Glomerular visceral epithelial cell (primary cell): ENCODE data around the gene GCC2.
"Not testable (repeated sequence)": the region's sequence is repeated elsewhere in the genome, so short reads cannot be mapped to it uniquely, and the experiment has no call there.

Source experiments
- DNase-seq: peaks from one replicate; pipeline ENCODE4 v3.0.0-alpha.2; 2016; ENCODE audit errors: extremely low spot score

Gene GCC2, protein sequence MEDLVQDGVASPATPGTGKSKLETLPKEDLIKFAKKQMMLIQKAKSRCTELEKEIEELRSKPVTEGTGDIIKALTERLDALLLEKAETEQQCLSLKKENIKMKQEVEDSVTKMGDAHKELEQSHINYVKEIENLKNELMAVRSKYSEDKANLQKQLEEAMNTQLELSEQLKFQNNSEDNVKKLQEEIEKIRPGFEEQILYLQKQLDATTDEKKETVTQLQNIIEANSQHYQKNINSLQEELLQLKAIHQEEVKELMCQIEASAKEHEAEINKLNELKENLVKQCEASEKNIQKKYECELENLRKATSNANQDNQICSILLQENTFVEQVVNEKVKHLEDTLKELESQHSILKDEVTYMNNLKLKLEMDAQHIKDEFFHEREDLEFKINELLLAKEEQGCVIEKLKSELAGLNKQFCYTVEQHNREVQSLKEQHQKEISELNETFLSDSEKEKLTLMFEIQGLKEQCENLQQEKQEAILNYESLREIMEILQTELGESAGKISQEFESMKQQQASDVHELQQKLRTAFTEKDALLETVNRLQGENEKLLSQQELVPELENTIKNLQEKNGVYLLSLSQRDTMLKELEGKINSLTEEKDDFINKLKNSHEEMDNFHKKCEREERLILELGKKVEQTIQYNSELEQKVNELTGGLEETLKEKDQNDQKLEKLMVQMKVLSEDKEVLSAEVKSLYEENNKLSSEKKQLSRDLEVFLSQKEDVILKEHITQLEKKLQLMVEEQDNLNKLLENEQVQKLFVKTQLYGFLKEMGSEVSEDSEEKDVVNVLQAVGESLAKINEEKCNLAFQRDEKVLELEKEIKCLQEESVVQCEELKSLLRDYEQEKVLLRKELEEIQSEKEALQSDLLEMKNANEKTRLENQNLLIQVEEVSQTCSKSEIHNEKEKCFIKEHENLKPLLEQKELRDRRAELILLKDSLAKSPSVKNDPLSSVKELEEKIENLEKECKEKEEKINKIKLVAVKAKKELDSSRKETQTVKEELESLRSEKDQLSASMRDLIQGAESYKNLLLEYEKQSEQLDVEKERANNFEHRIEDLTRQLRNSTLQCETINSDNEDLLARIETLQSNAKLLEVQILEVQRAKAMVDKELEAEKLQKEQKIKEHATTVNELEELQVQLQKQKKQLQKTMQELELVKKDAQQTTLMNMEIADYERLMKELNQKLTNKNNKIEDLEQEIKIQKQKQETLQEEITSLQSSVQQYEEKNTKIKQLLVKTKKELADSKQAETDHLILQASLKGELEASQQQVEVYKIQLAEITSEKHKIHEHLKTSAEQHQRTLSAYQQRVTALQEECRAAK (N-terminal part only)

DNA sequence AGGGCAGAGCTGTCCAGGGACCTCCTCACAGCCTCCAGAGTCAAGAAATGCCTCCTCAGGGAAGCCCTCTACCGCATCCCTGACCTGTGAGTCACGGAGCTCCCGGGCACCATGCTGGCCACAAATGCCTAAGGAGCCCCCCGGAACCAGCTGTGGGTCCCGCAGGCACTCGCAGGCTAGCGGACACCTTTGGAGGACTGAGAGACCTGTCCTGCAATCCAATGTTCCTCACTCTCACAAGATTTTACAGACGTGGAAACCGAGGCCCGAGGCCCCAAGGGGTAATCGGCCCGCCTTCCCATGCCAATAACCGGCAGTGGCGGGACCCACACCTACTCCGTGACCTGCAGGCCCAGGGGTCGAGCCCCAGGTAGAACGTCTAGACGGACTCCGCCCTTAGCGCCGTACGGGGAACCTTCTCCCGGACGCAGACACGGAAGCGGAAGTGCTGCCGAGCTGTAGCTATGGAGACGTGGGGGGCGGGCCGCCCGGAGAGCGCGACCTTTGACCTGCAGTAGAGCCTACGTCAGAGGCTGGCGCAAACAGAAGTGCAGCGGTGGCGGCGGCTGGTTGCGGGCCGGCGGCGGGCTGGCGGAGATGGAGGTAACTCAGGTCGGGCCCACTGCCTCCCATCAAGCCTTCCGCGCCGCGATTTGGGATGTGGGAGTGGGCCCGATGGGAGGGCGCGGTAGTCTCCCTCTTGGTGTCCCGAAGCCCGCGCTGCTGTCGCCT is at the start of gene GCC2:
GCC2 (plus strand) TSS at position 529 of the 732 bp plus-strand sequence; CDS start at position 598, 69 bp downstream.
- DNase-seq, result peak; percentile 94

DNA sequence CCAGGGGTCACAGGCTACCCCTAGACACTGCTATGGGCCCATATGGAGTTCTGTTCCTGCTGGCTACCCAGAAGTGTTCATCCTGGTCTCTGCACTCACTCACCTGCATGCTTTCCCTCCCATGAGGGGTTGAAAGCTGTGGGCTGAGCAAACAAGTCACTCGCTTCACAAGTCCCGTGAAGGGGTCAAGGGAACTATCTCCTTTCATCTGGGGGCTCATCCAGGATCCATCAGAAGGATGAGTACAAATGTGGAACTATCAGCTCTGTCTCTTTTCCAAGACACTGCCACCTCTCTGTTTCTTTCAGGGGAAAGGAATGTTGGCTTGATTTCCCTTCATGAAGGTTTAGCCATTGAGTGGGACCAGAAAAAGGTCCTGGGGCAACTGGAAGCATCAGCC is 49.5 kb upstream of the GCC2 start:
- DNase-seq, result no peak

DNA sequence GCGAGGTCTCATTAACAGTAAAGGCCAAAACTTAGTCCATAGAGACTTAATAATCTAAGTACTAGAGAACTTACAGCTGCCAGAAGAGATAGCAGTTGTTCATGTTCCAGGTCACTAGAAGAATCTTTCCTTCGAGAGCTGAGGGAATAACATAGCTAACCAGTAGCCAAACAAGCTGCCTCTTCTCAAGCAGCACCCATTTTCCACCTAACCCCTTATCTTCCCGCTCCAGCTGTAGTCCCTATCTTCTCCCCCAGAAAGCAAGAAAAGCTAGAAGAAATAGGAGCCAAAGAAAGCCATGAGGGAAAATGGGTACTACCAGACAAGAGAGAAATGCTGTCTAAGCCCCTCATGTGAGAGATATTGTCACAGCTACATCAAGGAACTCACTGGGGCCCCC is 47.2 kb upstream of the GCC2 start:
- no peak for DNase-seq

DNA sequence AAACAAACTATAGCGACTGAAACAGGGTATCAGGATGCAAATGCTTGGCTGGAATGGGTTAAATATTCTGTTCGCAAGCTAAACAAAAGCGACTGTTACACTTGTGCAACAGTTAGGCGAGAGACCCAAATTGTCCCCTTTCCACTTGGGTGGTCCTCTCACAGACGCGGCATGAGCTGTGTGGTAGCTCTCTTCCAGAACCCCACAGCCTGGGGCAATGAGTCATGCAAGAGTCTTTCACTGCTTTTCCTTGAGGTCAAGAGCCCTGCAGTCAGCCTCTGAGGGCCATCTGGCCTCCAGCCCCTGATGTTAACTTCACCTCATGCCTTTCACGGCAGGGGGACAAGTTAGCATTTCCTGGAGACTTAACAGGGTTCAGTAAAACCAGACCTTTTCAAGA is 45.5 kb upstream of the GCC2 start:
- peak; percentile 85 for DNase-seq

DNA sequence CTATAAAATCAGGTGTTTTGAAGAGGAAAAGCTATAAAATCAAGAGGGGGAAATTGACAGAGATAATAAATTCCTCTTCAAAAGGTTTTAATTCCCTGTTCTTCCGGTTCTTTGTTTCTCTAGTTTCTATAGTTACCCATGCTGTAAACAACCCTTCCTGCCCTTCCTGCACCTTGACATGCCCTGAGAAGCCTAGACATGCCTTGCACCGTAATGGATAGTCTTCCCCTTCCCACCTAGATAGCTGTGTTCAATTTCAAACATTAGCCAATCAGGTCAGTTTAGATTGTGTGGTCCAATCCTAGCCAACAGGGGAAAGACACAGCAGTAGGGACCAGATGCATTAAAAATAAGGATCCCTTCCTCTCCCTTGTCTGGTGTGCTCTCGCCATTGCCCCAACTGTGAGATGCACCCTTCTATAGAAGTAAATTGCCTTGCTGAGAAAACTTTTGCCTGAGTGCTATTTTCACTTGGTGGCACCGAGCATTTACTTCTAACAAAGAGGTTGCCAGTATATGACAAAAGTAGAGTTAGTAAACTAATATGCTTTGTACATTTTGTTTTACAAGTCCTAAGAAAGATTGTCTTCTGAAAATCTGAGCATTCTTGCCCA is 44.1 kb upstream of the GCC2 start:
- no peak for DNase-seq

DNA sequence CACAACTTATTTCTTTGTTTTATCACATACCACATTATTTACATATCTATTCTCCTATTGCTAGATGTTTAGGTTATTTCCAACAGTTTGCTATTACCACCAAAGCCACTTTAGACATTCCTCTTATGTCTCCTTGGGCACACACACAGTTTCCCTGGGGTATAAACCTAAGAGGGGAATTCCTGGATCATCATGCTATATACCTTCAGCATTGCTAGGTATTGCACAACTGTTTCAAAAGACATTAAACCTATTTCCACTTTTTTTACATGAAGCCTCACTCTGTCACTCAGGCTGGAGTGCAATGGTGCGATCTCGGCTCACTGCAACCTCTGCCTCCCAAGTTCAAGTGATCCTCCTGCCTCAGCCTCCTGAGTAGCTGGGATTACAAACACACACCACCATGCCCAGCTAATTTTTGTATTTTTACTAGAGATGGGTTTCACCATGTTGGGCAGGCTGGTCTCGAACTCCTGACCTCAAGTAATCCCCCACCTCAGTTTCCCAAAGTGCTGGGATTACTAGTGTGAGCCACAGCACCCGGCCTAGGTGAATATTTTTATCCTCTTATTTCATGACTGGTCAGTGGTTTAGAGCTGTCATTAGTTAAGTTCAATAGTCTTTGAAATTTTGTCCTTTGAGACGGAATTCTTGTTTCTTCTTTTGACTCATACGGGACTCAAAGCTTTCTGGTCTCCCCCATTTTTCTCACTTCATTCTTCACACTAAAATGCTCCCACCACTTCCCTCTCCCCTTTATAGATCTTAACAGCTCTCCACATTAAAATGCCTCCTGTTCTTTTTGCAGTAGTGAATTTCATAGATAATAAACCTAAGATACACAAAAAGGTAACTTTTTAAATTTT is 40.9 kb upstream of the GCC2 start:
- DNase-seq, result peak; percentile 33

DNA sequence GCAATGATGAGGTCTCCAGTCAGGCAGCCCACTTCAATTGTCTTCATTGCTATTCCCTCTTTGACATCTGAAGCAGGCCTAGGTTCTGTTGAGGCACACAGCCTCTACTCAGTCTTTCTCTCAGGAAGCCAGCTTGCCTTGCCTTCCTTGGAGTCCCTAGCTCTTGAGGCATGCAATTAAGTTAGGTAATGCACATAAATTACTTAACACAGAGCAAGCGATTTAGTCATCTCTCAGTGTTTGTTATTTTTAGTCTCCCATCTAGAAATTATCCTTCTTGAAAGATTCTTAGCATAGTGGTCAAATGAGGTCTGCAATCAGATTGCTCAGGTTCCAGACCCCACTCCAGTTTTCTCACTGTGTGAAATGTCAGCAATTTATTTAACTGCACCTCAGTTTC is 39.2 kb upstream of the GCC2 start:
- no peak for DNase-seq

DNA sequence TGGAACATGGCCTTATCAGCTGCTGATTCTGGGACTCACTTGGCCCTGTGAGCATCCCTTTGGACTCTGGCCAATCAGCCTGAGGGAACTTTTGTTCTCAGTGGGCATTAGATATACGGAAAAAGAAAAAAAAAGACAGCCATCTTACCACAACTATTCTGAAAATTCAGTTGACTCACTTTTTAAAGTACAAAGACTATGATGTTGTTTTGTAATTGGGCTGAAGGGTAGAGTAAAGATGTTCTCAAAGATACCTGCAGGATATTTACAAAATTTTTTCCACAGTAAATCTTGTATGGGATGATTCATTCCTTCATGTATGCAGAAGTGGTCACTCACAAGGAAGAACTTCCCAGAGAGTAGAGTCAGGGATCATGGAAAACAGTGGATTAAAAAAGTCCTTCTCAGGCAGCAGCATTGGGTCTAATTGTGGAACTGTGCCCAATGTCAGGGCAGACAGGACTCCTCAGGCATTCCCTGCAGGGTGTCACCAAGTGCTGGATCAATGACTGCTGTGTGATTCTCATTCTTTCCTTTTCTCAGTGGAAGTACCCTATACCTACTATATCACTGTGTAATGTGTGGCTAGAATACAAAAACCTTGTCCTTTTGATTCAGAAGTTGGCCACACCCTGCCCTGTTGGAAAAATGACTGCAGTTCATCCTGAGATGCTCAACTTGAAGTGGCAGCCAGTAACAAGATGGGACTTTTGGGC is 35.9 kb upstream of the GCC2 start:
- peak; percentile 96 for DNase-seq

DNA sequence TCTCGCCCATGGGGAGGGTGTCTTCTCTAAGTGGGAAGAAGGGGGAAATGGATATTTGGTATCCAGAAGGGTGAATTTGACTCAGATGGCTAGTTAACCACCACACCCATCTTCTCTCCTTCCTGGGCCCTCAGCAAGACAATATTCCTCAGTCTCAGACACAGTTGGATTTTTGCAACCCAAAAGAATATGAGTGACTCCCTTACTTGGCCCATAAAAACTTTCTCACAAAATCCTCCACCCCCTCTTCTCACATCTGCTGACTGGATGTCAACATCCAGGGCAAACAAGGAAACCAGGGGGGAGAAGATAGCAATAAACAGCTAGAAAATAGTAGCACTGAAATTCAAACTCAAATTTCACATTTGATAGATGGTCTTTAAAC is 35.3 kb upstream of the GCC2 start:
- DNase-seq, result no peak

DNA sequence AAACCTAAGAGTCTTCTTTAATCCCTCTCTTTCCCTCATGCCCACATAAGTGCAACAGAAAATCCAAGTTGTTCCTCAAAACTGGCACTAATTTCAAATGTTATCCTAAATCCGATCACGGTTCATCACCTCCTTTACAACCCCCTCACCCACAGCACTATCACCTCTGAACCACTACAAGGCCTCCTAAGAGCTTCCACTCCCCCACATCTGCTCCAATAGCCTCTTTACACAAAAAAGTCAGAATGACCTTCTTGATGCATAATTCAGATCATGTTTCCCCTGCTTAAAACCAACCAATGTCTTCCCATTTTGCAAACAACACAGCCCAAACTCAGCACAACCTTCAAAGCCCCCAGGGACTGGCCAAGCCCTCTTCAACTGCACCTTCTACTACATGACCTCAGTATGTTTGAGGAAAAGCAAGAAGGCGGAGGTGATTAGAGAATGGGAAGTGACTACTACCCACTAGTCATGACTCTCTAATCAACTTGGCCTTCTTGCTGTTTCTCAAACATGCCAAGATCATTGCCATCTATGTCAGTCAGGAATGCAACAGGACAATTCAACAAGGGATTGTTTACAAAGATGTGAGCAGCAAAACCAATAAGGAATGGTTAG is 34.6 kb upstream of the GCC2 start:
- DNase-seq, result no peak

DNA sequence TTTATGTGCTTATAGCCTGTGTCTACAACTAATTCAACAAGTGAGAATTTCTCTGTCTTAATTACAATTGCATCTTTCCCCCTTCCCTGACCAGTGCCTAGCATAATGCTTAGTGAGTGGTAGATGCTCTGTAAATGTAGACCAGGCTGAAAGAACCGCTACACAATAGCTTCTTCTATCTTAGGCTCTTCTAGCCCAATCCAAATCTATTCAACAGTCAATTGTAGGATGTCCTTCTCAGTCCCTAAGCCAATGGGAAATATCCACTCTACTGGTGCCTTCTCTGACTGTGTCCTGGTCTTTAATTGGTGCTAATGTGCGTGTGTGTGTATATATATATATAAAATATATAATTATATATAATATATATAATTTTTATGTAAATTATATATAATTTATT is 34.1 kb upstream of the GCC2 start:
- DNase-seq, result no peak

DNA sequence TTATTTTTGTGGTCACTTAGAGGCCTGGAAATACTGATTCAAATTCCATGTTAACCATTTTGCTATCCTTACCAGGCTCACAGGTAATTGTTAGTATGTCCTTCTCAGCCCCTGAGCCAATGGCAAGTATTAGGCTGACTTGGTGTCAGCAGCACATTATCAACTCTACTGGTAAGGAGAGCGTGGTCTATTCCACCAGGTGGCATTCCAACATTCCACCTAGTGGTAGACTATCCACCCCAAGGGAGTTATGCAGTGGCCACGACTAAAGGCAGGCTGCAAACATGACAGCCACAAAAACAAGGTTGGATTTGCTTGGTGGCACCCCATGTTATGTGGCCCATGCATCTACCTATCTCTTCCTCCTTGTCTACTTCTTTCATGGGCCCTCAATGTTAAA is 31.8 kb upstream of the GCC2 start:
- peak; percentile 13 for DNase-seq

DNA sequence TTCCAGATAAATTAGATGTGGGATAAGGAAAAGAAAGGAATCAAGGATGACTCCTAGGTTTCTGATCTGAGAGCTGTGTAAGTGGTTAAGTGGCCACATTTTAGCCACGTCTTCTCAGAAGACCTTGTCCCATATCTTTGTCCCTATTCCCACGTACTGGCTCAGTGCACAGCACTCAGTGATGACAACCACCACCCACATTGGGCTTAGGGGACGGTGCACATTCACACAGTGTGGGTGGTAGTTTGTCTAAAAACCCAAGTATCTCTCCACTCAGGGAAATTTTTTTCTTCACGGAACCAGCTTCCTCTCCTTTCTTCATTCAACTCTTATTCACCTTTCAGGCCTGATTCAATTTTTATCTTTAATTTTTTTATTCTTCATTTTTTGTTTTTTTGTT is 30.6 kb upstream of the GCC2 start:
- DNase-seq, result no peak

DNA sequence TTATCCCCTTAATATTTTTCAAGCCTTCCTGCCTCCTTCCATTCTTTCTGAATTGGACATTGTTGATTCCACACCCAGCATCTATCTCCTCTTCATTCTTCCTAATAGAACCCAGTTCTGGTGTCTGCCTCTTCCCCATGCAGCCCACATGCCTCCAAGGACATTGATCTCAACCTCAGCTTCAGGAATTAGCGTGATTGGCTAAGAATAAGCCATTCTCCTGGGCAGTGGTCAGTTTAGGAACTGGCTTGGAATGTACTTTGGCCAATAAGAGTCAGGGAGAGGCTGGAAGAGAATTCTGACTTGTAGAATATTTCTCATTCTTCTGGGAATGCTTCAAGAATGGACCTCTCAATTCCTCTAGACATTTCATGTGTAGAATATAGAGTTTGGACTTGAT is 25.9 kb upstream of the GCC2 start:
- no peak for DNase-seq

DNA sequence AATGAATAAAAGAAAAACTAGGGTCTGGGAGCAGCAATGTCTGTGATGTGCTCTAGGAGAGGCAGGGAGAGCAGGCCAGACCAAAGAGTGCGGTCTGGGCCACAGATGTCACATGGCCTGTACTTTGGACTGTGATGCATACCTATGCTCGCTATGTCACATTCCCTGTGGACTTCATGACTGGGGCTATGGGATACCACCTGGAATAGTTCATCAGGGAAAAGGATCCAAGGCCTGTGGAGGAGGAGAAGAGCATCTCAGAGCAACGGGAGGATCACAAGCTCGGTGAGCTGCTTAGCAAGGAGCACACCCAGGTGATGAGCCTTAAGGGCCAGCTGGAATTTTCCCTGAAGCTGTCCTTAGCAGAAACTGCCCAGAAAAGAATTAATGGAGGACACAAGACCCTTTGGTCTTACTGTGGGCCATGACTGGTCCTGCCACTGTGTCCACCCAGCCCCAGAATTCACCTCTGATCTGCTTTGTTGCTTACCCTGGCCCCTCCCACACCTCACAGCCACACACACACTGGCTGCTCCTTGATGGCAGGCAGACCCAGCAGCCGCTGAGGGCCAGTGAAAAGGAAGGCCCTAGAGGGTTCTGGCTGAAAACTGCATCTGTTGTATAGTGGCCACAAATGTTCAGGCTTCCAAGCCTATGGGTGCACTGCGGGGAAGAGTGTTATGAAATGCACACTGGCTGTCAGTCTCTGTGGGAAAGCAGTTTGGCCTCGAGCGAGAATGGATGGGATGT is 25.3 kb upstream of the GCC2 start:
- DNase-seq, result no peak

DNA sequence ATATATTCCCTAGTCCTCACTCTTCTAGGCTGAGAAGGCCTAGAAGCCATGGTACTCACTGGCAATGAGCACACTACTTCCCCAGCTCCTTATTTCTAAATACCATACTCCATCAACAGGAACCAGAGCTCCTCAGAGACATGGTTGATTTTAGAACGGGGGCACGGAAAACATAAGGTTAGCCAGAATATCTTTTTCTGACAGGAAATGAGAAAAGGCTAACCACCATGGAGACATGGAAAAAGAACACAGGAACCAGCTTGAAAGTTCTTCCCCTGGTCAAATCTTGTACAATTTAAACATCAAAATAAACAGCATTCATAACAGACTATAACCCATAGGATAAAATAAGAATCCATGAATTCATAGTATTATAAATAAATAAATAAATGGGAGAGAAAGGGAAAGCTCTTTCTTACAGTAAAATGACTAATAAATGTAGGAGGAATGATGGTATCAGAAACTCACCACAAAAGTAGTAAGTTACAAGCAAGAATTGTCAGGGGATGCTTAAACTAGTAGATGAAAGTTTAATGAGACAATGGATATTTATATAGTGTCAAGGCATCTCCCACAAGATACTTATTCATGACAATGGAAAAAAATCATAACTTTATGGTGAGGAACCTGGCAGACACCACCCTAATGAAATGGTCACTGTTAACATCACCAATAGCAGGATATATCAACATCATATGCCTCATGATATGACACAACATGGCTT is 20.6 kb upstream of the GCC2 start:
- no peak for DNase-seq

DNA sequence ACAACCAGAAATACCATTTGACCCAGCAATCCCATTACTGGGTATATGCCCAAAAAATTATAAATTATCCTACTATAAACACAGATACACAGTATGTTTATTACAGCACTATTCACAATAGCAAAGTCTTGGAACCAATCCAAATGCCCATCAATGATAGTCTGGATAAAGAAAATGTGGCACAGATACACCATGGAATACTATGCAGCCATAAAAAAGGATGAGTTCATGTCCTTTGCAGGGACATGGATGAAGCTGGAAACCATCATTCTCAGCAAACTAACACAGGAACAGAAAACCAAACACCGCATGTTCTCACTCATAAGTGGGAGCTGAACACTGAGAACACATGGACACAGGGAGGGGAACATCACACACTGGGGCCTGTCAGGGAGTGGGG is 13.4 kb upstream of the GCC2 start:
- not testable (repeated sequence) for DNase-seq
